Measurements from ENCODE around the gene KDM1A.

Gene KDM1A

DNA sequence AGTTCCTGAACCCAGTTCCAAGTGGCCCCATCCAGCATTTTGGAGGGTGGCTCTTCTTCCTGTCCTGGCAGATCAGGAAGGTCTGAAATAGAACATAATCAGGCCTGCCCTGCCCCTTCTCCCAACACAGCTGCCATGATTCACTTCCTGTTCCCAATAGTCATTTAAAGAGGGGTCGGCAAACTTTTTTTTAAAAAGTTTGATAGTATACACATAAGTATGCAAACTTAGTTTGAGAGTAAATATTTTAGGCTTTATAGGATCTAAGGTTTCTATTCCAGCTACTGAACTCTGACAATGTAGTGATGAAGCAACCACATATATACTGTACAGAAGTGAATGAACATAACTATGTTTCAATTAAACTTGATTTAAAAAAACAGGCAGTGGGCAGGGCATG, 83.0 kb downstream of the KDM1A start:
- Histone ChIP-seq H3K4me1 (ENCODE audit: control insufficient read depth, insufficient read depth, low read length) (peaks cover 32% of the 10 kb centered on the region), H3K9me3 (ENCODE audit: control insufficient read depth, insufficient read depth, low read depth, low read length) (no peaks in the 10 kb centered on the region), H3K4me3 (ENCODE audit: low read depth, low read length) (no peak overlapping the region), H3K27ac (ENCODE audit: extremely low read depth, low read depth, low read length) (no peak overlapping the region), H3K36me3 (ENCODE audit: control insufficient read depth in 2 of 2, insufficient read depth in 1 of 2, low read length in 2 of 2) (peaks cover 0 to 17% of the 10 kb centered on the region in 2 experiments; a peak in 2 of 3 replicates)
- CTCF ChIA-PET, result interaction anchor here (0.6 to 12.9 kb wide), 6 partner anchors 30 to 115 kb away, joined by 3 to 333 read pairs (median 4); partner anchors contain the start of gene HTR1D
- TF ChIP-seq SP3 (tag by site-specific recombination; IDR thresholded peaks at IDR 0.05) (no peak), ZNF560 (tag by site-specific recombination; IDR thresholded peaks at IDR 0.05; ENCODE audit: borderline replicate concordance) (no peak), ZNF157 (tag by site-specific recombination; IDR thresholded peaks at IDR 0.05) (no peak), ZNF24 (tag by site-specific recombination; IDR thresholded peaks at IDR 0.05) (no peak), ZNF423 (tag by site-specific recombination; IDR thresholded peaks at IDR 0.05) (no peak), ZNF394 (tag by site-specific recombination; IDR thresholded peaks at IDR 0.05; ENCODE audit: borderline replicate concordance) (no peak), ZNF350 (tag by site-specific recombination; IDR thresholded peaks at IDR 0.05) (no peak), ZNF510 (tag by site-specific recombination; IDR thresholded peaks at IDR 0.05; ENCODE audit: insufficient replicate concordance) (no peak), HOXD13 (CRISPR knock-in tag; IDR thresholded peaks at IDR 0.05; ENCODE audit: borderline replicate concordance) (no peak), ZNF132 (tag by site-specific recombination; IDR thresholded peaks at IDR 0.05; ENCODE audit: borderline replicate concordance) (no peak), ZNF660 (tag by site-specific recombination; IDR thresholded peaks at IDR 0.05) (no peak), ZNF747 (tag by site-specific recombination; IDR thresholded peaks at IDR 0.05) (no peak), ZNF354C (tag by site-specific recombination; IDR thresholded peaks at IDR 0.05; ENCODE audit: borderline replicate concordance, low read depth) (no peak), ZNF302 (tag by site-specific recombination; IDR thresholded peaks at IDR 0.05; ENCODE audit: low read depth) (no peak)
- TF ChIP-seq, protein P1, sequence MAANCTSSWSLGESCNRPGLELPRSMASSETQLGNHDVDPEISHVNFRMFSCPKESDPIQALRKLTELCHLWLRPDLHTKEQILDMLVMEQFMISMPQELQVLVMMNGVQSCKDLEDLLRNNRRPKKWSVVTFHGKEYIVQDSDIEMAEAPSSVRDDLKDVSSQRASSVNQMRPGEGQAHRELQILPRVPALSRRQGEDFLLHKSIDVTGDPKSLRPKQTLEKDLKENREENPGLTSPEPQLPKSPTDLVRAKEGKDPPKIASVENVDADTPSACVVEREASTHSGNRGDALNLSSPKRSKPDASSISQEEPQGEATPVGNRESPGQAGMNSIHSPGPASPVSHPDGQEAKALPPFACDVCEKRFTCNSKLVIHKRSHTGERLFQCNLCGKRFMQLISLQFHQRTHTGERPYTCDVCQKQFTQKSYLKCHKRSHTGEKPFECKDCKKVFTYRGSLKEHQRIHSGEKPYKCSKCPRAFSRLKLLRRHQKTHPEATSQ (tag by site-specific recombination; IDR thresholded peaks at IDR 0.05), result no peak
- TF ChIP-seq, protein P2, sequence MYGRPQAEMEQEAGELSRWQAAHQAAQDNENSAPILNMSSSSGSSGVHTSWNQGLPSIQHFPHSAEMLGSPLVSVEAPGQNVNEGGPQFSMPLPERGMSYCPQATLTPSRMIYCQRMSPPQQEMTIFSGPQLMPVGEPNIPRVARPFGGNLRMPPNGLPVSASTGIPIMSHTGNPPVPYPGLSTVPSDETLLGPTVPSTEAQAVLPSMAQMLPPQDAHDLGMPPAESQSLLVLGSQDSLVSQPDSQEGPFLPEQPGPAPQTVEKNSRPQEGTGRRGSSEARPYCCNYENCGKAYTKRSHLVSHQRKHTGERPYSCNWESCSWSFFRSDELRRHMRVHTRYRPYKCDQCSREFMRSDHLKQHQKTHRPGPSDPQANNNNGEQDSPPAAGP (tag by site-specific recombination; IDR thresholded peaks at IDR 0.05), result no peak
- TF ChIP-seq, protein P3, sequence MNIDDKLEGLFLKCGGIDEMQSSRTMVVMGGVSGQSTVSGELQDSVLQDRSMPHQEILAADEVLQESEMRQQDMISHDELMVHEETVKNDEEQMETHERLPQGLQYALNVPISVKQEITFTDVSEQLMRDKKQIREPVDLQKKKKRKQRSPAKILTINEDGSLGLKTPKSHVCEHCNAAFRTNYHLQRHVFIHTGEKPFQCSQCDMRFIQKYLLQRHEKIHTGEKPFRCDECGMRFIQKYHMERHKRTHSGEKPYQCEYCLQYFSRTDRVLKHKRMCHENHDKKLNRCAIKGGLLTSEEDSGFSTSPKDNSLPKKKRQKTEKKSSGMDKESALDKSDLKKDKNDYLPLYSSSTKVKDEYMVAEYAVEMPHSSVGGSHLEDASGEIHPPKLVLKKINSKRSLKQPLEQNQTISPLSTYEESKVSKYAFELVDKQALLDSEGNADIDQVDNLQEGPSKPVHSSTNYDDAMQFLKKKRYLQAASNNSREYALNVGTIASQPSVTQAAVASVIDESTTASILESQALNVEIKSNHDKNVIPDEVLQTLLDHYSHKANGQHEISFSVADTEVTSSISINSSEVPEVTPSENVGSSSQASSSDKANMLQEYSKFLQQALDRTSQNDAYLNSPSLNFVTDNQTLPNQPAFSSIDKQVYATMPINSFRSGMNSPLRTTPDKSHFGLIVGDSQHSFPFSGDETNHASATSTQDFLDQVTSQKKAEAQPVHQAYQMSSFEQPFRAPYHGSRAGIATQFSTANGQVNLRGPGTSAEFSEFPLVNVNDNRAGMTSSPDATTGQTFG (tag by site-specific recombination; IDR thresholded peaks at IDR 0.05; ENCODE audit: borderline replicate concordance), result no peak
- POLR2A ChIA-PET, result interaction anchor here (1.5 kb wide), 1 partner anchor 67 kb away, joined by 6 read pairs; the partner anchor contains the start of gene LUZP1

DNA sequence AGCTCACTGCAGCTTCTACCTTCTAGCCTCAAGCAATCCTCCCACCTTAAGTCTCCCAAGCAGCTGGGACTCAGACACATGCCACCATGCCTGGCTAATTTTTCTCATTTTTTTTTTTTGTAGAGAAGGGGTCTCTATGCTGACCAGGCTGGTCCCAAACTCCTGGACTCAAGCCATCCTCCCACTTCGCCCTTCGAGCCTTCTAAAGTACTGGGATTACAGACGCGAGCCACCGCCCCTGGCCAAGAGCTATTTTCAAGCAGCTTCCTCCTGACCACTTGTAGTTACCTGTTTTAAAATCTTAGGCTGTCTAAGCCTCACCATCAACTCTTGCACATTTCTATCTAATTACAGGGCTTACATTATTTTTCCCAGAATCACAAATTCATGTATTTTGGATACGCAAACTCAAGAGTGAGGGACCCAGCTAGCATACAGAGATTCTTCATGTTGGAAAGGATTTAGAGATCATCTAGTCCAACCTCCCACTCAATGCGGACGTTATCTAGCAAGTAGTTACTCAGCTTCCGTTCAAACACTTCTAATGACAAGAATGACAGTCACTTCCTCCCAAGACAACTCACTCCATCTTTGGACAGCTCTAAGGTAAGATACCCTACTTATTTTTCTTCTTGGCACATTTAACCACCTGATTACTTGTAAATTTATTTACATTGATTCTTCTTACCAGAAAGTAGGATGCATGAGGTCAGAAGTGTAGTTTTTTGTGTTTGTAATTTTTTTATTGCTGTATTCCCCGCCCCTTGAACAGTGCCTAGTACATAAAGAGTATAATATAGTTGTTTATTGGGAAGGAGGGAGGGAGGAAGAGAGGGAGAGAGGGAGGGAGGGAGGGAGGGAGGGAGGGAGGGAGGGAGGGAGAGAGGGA, 84.0 kb downstream of the KDM1A start:
- ChIA-PET POLR2A (interaction anchor here (0.5 to 1.5 kb wide), 3 partner anchors 66 to 89 kb away, joined by 3 to 6 read pairs (median 5); partner anchors contain the start of gene LUZP1), CTCF (interaction anchor here (0.6 to 12.9 kb wide), 6 partner anchors 9 to 92 kb away, joined by 3 to 333 read pairs (median 4); no protein-coding TSS in a partner anchor)
- H3K36me3 ChIP-seq (ENCODE audit: control insufficient read depth in 2 of 2, insufficient read depth in 1 of 2, low read length in 2 of 2), result peaks cover 0 to 24% of the 10 kb centered on the region in 2 experiments; a peak in 2 of 3 replicates
- no peak overlapping the region for H3K4me3 ChIP-seq (ENCODE audit: low read depth, low read length)
- no peaks in the 10 kb centered on the region for H3K9me3 ChIP-seq (ENCODE audit: control insufficient read depth, insufficient read depth, low read depth, low read length)
- H3K4me1 ChIP-seq (ENCODE audit: control insufficient read depth, insufficient read depth, low read length), result peaks cover 32% of the 10 kb centered on the region
- H3K27ac ChIP-seq (ENCODE audit: extremely low read depth, low read depth, low read length), result no peak overlapping the region
- no peak for TF ChIP-seq ZNF791 (tag by site-specific recombination; IDR thresholded peaks at IDR 0.05)
- TF ChIP-seq, protein P4, sequence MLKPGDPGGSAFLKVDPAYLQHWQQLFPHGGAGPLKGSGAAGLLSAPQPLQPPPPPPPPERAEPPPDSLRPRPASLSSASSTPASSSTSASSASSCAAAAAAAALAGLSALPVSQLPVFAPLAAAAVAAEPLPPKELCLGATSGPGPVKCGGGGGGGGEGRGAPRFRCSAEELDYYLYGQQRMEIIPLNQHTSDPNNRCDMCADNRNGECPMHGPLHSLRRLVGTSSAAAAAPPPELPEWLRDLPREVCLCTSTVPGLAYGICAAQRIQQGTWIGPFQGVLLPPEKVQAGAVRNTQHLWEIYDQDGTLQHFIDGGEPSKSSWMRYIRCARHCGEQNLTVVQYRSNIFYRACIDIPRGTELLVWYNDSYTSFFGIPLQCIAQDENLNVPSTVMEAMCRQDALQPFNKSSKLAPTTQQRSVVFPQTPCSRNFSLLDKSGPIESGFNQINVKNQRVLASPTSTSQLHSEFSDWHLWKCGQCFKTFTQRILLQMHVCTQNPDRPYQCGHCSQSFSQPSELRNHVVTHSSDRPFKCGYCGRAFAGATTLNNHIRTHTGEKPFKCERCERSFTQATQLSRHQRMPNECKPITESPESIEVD (tag by site-specific recombination; IDR thresholded peaks at IDR 0.05), result peak; percentile 66
- TF ChIP-seq ZBTB20 (tag by site-specific recombination; IDR thresholded peaks at IDR 0.05), result peak; percentile 59
- peak; percentile 71 for TF ChIP-seq OSR2 (tag by site-specific recombination; IDR thresholded peaks at IDR 0.05)
- TF ChIP-seq SP2 (tag by site-specific recombination; IDR thresholded peaks at IDR 0.05), result no peak
- TF ChIP-seq ZNF366 (tag by site-specific recombination; conservative IDR thresholded peaks at IDR 0.05), result peak; percentile 25; the same call in 1 of the 2 replicates
- TF ChIP-seq ZNF629 (tag by site-specific recombination; IDR thresholded peaks at IDR 0.05), result peak; percentile 35; the same call in 1 of the 2 replicates

Measured in HEK293 (cell line).